HEK293 (cell line): ENCODE data around the gene TRAP1.

Experiments
- CTCF ChIP-seq: fragments of 450-650 bp; formaldehyde crosslinking; IDR thresholded peaks from 2 replicates; pipeline ENCODE4 v1.5.1; 2016; ENCODE audit warnings: missing biosample characterization, missing genetic modification characterization
- KLF10 ChIP-seq: fragments of 450-650 bp; IDR thresholded peaks from 2 replicates; pipeline ENCODE4 v1.5.1; 2018; ENCODE audit warnings: missing biosample characterization, mild to moderate bottlenecking, missing genetic modification characterization
- ZNF623 ChIP-seq: fragments of 450-650 bp; formaldehyde crosslinking; IDR thresholded peaks from 2 replicates; pipeline ENCODE4 v1.5.1; 2016; ENCODE audit warnings: missing biosample characterization, missing genetic modification characterization

- TF ChIP-seq ZNF623 (no peak), KLF10 (tag by site-specific recombination) (no peak), CTCF (tag by site-specific recombination) (no peak)
Measured at GRCh38 chr16:3673201-3673600, 44.1 kb downstream of the TRAP1 start.
